SU-DHL-6 (cell line): ENCODE data around the gene DCBLD2.

Experiments used
- CTCF ChIP-seq: fragments of 200-600 bp; sonication (generic); IDR thresholded peaks from one replicate; pipeline ENCODE4 v1.5.1; 2017; ENCODE audit warnings: antibody characterized with exemption, mild to moderate bottlenecking, low read length, moderate library complexity; ENCODE audit not compliant: insufficient read depth, poor library complexity, severe bottlenecking
- EZH2phosphoT487 ChIP-seq: fragments of 200-600 bp; sonication (generic), shearing (Covaris generic); conservative IDR thresholded peaks from 2 replicates; pipeline ENCODE4 v1.6.1; 2018; ENCODE audit warnings: mild to moderate bottlenecking, antibody characterized with exemption, low read length, moderate library complexity, mixed read lengths

GRCh38 chr3:98875535-98875934, 26.0 kb downstream of the DCBLD2 start:
- TF ChIP-seq CTCF: no peak
- no peak for TF ChIP-seq EZH2phosphoT487
